Measurements from ENCODE around the gene KIF19.

DNA sequence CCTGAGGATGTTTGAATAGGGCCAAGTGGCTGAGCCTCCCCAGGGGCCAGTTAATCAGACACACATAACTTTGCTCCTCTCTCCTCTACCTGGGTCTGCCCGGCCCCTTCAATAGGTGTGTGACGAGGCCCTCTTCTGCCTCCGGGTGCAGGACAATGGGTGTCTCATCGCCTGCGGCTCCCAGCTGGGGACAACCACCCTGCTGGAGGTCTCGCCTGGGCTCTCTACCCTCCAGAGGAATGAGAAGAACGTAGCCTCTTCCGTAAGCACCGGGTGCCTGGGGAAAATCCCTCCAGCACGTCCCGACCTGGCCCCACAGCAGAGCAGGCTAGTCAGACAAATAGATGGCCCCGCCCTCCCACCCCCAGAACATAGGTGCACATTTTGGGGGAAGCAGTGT, 16.1 kb upstream of the KIF19 start:
- no peak for TF ChIP-seq POLR2A (IDR thresholded peaks at IDR 0.05)
- no peak for TF ChIP-seq CTCF (IDR thresholded peaks at IDR 0.05)
